Globus pallidus (tissue), 1 donor: Measurements from ENCODE around the gene RPL23.

Experiments used
- DNase-seq: peaks from one replicate; pipeline ENCODE4 v3.0.0-alpha.2; 2015; ENCODE audit warnings: low spot score

The RPL23 gene

DNA sequence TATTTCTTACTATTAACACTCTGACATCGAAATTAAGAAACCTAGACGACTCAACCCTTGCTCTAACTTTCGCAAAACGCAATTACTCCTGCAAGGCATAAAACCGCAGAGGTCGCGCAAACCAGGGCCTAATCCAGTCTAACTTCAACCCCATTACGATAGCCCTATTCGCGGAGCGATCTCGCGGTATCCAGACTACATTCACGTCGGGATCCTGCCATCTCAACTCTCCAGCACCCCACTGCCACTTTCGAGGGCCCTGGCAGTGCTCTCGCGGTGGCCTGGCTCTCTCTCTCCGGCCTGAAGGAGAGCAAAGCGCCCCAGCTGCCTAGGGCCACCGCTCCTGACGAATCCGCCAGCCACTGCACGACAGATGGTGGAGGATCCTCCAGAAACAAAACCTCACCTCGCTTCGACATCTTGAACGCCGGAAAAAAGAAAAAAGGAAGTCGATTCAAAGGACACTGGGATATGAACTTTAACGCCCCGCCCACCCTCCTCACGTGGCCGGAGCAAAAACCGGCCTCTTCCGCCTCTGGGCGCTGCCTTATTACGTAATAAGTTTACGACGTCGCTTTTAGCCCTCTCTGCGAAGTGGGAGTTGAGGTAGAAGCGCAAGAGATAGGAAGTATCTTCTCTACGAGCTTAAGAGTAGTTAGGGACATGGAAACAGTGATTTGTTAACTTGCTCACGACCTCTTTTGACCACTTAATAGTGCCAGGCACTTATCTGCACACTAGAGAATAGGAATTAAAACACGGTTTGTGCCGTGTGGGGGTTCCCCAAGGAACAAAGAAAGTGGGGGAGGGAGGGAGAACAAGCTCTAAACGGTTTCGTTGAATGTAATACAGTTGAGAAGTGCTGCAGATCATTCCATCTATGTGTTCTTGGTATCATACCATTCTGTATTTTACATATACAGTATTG lies at the start of gene RPL23:
TSS of gene RPL23 (minus strand) at position 430 of the 928 bp plus-strand sequence. CDS start at position 419, 11 bp downstream.
- peak; percentile 95 for DNase-seq

DNA sequence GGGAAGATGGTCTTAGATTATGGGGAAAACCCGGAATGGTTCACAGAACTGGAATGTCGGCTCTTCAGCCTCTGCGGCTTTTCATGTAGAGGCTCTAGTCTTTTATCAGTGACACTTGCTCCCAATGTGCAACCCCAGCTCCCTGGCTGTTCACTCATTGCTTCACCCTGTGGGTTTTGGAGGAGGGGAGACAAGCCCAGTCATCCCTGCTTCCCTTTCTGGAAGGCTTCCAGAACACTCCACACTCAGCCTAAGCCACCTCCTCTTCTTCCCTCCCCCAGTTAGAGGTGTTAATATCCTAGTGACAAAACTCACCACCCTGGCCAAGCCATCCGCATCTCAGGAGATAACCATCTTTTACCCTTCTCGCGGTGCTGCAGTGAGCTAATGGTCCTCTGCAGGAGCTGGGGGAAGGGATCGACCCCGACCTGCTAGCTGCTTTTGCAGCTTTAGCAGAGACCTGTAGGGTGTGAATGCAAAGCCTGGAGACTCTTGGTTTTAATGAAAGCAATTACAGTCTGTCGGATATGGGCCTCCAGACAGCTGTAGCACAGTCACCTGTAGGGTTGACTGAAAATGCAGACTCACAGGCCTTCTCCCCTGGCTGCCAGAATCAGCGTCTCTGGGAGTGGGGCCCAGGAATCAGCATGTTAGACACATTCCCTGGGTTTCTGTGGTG lies 47.6 kb upstream of the RPL23 start:
- DNase-seq: no peak

DNA sequence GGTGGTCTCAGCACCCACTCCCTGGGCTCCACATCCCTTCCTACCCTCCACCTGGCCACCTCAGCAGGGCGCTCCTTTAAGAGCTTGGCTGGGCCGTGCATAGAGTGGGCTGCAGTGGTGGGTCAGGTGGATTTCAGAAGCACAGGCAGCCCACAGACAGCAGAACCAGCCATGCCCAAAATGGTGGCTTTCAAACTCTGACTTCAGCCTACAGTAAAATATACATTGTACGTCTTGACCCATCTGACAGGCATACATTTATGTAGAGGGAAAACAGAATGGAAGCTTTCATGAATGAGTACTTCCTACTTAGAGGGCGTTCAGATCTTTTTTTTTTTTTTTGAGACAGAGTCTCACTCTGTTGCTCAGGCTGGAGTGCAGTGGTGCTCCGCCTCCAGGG lies 45.9 kb upstream of the RPL23 start:
- no peak for DNase-seq

DNA sequence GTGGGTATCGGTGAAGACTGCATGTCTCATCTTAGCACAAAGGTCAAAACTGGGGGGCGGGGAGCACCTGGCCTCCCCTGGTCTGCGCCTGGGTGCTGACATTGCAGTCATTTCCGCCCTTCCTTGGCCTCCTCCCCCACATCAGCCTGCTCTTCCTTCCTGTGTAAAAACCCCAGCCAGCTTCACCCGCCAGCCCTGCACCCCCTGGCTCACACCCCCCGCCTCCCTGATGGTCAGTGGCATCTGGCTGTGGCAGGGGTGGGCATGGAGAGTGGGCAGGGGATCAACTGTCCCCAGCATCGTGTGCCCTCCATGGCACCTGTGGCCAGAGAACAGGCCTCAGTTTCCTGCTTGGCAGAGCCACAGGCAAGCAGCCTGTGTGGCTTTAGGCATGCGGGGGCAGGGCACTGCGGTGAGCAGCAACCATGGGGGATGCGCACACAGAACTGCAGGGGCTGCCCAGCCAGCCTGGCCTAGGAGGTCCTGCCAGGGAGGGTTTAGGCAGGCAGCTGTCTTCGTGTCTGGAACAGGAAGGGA lies 45.4 kb upstream of the RPL23 start:
- no peak for DNase-seq

DNA sequence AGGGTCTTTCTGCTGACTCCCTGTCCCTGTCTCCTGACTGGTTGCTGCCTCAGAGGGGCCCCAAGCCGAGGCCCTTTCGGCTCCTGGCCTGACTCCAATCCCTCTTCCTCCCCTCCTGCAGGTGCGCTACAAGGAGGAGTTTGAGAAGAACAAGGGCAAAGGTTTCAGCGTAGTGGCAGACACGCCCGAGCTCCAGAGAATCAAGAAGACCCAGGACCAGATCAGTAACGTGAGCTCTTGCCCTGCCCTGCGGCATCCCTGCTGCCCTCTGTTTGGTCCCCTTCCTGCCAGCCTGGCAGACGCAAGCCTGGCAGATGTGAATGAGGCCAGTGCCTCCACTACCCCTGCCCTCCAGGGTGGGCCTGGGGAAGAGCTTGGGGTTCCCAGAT lies 44.8 kb upstream of the RPL23 start:
- no peak for DNase-seq

DNA sequence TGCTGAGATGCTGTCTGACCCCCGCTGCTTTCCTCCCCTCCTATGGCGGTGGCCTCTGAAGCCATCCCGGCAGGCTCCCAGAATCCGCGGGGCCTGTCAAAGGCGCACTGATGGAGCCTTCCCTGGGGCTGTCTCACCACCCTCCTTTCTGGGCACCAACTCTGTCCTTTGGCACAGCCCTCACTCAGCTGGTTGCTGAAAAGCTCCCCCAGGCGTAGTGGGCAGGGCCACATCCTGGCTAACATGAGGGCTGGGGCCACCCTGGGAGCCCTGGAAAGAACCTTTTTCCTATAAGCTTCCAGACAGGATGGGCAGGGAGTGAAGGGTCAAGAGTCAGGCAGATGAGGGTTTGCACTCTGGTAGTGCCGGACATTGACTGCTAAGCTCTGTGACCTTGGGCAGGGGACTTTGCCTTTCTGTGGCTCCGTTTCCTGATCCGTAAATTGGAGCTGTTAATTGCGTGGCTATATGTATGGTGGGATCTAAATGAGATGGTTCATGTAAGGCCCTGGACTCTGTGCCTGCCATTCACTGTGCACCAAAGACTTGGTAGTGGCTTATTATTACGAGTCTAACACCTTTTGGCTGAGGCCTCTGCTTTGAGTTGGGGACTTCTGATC lies 44.3 kb upstream of the RPL23 start:
- DNase-seq: no peak

DNA sequence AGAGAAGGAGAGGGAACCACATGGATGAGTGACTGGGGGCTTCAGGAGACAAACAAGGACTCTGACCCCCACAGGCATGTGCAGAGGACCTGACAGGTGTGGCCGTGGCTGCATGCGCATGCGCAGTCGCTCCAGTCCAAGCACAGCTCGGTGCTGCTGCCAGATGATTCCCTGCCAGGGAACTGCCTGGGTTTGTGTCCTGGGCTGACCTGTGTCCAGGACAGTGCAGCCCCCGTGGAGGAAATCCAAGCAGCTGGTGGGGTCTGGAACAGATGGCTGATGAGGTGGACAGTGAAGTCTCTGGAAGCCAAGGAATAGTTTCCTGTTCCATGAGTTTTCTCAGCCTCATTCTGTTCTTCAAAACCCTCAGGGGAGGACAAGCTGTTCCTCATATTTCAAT lies 43.7 kb upstream of the RPL23 start:
- DNase-seq: no peak

DNA sequence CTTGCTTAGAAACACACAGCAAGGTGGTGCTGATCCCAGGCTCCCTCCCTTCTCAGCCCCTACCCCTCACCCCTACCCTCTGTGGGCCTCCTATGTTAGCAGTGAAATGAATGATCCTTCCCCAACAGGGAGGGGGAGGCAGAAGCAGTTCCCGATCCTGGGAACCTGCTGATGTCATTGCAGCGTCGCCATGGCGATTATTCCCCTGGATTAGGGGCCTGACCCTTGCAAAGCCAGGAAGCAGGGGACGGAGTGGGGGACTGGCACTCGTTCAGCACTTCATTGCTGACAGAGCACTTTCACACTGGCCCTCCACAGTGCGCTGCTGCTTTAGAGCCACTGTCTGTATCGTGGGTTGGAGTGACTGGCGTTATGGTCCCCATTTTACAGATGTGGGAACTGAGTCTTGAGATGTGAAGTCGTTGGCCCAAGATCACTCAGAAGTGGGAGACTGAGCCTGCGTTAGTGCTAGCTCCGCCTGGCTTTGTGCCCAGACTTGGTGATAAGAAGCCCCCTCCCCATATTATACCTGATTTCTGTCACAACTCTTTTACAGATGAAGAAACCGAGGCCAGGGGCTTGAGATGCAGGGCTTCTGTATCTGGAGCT lies 42.9 kb upstream of the RPL23 start:
- DNase-seq: no peak

DNA sequence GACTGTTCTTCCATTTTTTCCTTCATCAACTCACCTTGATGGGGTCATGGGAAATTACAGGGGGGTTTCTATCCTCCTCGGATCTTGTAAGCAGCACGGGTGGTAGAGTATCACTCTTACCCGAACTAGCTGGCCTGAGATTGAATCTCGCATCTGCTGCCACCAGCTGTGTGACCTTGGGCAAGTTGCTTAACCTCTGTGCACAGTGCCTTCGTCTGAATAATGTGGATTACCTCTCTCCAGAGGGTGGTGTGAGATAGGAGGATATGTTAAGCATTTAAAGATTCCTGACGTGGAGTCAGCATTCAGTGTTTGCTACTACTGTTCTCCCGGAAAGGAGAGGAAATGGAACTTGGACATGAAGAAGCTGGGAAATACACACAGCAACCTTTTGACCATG lies 40.8 kb upstream of the RPL23 start:
- DNase-seq: no peak

DNA sequence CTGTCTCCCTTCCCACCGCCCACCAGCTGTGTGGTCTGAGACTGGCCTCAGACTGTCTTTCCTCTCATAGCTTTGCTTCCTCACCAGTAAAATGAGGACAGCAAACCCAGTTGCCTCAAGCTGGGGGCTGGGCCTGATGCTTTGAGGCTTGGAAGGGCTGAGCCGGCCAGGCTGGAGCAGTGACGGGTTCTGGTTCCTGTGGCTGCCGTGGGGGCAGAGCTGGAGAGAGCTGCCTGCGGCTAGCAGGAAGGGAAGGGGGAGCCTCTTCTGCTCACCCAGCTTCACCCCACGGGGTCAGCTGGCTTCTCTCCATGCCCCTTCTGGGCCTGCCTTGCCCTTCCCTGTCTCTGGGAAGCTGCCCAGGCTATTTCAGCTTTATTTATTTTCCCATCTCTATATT lies 40.1 kb upstream of the RPL23 start:
- DNase-seq: peak; percentile 44

DNA sequence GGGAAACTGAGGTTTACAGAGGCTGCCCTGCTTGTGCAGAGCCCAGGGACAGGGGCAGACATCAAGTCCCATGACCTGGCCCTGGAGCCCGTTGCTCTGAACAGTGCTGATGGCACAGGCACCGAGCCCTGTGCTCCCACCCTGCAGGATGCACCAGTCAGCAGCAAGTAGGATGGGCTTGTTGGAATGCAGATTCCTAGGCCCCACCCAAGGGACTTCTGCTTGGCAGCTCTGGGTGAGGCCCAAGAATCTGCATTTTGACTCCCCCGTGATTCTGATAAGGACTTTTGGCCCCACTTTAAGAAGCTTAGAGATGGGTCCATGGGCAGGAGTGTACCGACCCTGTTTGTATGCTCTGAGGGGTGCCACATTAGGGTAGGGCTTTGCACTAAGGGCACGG lies 39.6 kb upstream of the RPL23 start:
- no peak for DNase-seq

DNA sequence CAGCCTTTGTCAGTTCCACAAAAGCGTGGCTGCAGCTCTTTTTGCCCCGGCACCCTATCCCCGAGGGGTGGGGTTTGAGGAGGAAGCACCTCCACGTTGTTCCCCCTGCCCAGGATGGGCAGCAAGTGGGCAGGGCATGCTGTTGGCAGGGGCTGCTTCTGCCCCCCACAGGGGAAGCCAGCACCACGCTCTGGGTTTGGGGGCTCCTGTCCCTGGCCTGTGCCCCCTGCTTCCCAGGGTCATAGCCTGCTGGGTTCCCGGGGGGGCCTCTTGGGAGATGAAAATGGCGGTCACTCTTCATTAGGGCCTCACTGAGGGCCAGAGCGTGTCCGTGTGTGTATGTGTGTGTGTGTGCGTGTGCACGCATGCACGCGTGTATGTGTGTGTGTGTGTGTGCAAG lies 39.1 kb upstream of the RPL23 start:
- DNase-seq: no peak

DNA sequence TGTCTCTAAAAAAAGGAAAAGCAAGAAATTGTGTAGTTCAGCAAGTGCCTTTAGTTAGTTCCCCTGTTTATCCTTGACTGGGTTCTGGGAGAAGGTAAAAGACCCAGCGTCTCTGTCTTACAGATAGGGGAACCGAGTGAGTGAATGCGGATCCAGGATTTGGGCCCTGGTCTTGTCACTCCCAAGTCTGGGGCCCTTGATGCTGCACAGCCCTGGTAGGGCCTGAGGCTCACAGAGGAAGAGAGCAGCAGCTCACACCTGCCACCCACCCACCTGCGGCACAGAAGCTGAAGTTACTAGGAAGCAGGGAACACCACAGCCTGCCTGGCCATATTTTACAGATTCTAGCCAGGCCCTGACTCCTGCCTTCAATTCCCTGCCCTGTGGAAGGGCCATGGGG lies 38.6 kb upstream of the RPL23 start:
- DNase-seq: no peak

DNA sequence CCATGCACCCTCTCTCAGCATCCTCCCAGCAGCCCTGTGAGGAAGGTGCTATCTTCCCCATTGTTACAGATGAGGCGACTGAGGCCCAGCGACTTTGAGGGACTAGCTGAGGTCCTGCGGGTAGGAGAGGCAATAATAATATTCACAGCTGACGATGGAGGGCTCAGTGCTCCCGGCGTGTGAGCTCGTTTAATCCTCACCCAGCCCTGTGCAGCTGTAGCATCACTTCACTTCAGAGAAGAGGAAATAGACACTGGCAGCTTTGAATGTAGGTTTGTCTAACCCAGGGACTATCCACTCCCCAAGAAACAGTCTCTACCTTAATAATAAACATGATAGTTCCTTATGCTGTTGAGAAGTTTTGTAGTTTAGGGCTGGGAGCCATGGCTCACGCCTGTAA lies 37.9 kb upstream of the RPL23 start:
- DNase-seq: no peak

DNA sequence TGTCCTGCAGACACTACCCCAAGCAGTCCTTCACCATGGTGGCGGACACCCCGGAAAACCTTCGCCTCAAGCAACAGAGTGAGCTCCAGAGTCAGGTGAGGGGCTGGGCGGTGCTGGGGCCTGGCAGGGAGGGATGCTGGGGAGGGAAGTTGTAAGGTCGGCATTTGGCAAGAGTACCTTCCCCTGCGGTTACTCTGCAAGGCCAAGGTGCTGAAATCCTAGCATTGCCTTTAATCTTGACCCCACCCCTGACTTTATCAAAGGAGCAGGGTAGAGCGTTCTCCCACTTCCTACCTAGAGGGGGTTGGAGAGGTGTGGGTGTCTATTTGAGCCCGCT lies 36.9 kb upstream of the RPL23 start:
- no peak for DNase-seq

DNA sequence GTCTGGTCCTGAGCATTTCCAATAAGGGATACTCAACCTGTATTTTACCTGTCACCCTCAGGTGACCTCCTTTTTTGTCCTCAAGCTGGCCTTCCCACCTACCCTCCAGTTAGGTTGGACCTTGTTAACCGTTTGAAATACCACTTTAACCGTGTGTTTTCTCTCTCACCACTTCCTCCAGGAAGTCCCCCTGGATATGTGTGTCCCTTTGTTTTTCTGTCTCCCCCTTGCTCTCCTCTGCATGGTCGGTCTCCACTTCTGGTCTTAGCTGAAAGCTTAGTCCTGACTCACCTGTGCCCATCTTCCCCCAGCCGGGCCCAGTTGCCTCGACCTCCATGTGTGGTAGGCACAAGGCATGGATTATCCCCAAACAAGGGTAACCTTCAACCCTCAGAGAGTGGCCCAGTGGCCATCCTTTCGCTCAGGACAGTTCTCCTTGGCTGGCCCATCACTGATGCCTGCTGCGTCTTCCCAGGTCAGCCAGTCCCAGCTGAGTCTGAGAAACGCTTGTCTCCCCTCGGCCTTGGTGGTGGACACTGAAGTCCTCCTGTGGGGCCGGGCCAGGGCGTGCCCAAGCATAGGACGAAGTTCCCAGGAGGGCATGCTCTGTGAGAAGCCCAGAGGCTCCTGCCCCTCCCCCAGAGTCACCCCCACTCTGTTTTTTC lies 36.4 kb upstream of the RPL23 start:
- DNase-seq: no peak

DNA sequence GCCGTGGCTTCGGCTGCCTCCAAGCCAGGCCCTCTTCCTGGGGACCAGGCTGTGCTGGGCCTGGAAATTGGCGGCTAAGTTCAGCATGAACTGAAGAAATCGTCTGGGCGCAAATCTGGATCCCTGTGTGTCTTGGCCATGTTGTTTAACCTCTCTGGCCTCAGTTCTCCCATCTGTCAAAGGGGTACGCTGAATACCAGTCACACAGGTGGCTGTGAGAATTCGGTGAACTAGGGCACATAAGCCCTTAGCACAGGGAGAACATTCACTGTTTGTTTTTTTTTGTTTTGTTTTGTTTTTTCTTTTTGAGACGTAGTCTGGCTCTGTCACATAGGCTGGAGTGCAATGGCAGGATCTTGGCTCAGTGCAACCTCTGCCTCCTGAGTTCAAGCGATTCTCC lies 35.3 kb upstream of the RPL23 start:
- no peak for DNase-seq

DNA sequence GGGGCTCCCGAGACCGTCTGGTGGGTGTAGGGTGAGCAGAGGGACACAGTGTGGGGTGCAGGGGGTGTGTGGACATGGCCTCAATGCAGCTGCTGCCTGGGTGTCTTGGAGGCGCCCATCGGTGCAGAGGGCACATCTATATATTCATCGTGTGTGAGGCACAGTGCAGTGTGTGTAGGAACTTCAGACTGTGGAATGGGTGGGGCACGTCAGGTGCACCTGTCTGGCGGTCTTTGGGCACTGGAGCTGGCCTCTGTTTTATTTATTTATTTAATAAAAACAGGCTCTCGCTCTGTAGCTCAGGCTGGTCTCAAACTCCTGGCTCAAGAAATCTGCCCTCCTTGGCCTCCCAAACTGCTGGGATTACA lies 33.1 kb upstream of the RPL23 start:
- no peak for DNase-seq

DNA sequence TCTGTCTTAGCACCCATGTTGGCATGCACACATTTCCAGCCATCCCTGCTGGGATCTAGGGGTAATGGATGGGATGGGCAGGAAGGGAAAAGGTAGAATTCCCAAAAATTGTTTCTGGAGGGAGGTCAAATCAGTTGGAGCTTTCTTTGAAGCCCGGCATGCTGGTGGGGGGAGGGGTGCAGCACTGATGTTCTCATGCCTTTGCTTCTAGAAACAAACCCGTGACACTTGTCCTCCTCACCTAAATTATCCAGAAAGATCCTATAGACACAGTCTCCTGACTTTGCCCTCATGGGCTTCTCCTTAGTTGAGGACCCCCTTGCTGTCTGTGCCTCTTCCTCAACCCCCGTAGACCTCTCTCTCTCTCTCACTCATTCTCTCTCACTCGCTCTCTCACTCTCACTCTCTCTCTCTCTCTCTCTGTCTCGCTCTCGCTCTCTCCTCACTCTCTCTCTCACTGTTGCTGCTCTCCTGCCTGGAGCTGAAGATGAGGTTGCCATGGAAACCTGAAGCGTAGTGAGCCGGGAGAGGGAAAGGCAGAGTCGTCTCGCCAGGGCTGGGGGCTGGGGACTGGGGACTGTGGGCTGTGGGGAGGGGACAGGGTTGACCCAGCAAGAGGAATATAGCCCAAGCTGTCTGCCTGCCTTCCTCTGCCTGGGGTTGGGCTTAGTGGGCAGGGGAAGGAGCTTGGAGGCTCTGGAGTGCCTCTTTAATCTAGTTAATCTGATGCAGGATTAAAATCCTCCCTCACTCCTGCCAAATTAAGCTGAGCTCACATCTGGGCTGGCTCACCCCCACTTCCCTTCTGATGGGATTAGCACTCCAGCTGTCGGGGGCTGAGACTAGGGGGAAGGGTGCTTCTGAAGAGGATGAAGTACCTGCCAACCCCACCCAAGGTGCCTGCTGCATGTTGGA lies 32.5 kb upstream of the RPL23 start:
- DNase-seq: peak; percentile 59

DNA sequence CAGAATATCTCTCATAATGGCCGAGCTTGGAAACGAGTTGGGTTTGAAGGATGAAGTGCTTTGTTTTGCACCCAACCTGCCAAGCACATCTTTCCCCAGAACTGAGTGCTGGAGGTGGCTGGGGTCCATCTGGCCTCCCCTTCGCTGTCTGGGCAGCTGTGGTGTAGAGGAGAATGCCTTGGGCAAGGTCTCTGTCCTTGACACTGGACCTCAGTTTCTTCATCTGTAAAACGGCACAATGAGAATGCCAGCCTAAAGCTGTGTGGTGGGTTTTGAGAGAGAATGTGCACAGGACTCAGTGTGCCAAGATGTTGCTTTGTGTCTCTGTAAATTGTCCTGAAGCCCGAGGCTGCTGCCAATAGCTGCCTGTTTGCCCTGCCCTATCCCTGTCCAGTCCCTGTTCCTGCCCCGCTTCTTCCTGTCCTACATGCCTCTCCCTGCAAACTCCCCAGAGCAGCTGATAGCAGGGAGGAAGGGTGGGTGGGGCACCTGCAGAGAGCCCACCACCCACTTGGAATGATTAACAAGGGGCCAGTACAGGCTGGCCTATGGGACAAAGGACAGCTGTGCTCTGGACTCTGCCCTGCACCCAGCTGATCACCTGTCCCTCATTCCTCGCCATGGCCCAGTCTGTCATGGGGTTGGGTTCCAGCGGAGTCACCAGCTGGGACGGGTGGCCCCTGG lies 31.7 kb upstream of the RPL23 start:
- no peak for DNase-seq
